Heart left ventricle (tissue), 16 donors: Measurements from ENCODE around the gene SNRPB. TPM values are rescaled to one million over a fixed set of nuclear protein-coding genes. Genes with fewer than 3 reads are reported as not detected.

Experiments used
- ATAC-seq, 4 donors: fragments of 200-7000 bp; cut with Tn5 transposase; one replicate each; pipeline ENCODE4 v1.9.1; 2020 to 2022; ENCODE audit warnings: moderate library complexity in 4 of 4, mild to moderate bottlenecking in 3 of 4, moderate number of reproducible peaks in 1 of 4
- DNase-seq, 5 donors: peaks; one replicate each; pipeline ENCODE4 v3.0.0-alpha.2; 2020
- H3K27ac ChIP-seq, 12 donors: fragments of 200-600 bp; sonication (generic) in 4 of 12; one replicate each; pipeline versions ENCODE4 v1.5.0 to v1.8.0; 2016 to 2022; ENCODE audit warnings: mild to moderate bottlenecking in 2 of 12
- H3K27me3 ChIP-seq, 9 donors: fragments of 200-600 bp; sonication (generic) in 2 of 9; one replicate each; pipeline versions ENCODE4 v1.5.1 to v1.8.0; 2016 to 2022; ENCODE audit warnings: mild to moderate bottlenecking in 3 of 9
- H3K36me3 ChIP-seq, 9 donors: fragments of 200-600 bp; sonication (generic) in 2 of 9; one replicate each; pipeline versions ENCODE4 v1.5.0 to v1.8.0; 2018 to 2022; ENCODE audit warnings: mild to moderate bottlenecking in 2 of 9
- H3K4me1 ChIP-seq, 12 donors: fragments of 200-600 bp; sonication (generic) in 4 of 12; one replicate each; pipeline versions ENCODE4 v1.5.0 to v1.8.0; 2016 to 2022; ENCODE audit warnings: mild to moderate bottlenecking in 3 of 12
- H3K4me3 ChIP-seq, 12 donors: fragments of 200-600 bp; sonication (generic) in 4 of 12; one replicate each; pipeline versions ENCODE4 v1.5.0 to v1.8.0; 2017 to 2022; ENCODE audit warnings: mild to moderate bottlenecking in 9 of 12, moderate library complexity in 4 of 12
- H3K9me3 ChIP-seq, 12 donors: fragments of 200-600 bp; sonication (generic) in 4 of 12; one replicate each; pipeline versions ENCODE4 v1.5.0 to v1.8.0; 2016 to 2022; ENCODE audit warnings: mild to moderate bottlenecking in 1 of 12
- POLR2A ChIP-seq, 2 donors: fragments of 450-650 bp; IDR thresholded peaks; one replicate each; pipeline ENCODE4 v1.6.1; 2017; ENCODE audit warnings: antibody characterized with exemption in 2 of 2, mild to moderate bottlenecking in 2 of 2, moderate library complexity in 2 of 2
- WGBS, 4 donors: extraction: QIAGEN DNeasy Blood & Tissue Kit in 2 of 4; methylation state at CpG; one replicate each; pipeline versions ENCODE4 v1.1.5 to v1.1.7; 2013 to 2018; 5-methylcytosine and 5-hydroxymethylcytosine counted together
- intact Hi-C, 10 donors: fragments of 100-400 bp; cut with DNase I; formaldehyde crosslinking; loops; one replicate each; pipeline versions ENCODE4 v1.11.1 to v1.14.2; 2022
- polyA plus RNA-seq, 2 donors: library from polyadenylated mRNA; stranded (reverse); fragments of 200-250 nt; gene quantifications; one replicate each; pipeline ENCODE4 v1.2.3, GENCODE V29; 2013
- total RNA-seq, 9 donors: library from RNA; depleted of rRNA in 2 of 9; stranded (reverse); fragments of >200 nt in 2 of 9; fragmentation: NEBNext Ultra II Directional in 3 of 9; extraction: Animal tissue kit (Norgen Biotek cat#: 25700) in 3 of 9; gene quantifications; one replicate each; pipeline versions ENCODE4 v1.1.0 to v1.2.4, GENCODE V29; 2016 to 2023
- TF ChIP-seq, protein P1 (sequence below), 12 donors: fragments of 200-600 bp; sonication (generic) in 4 of 12; IDR thresholded peaks; one replicate each; pipeline versions ENCODE4 v1.5.0 to v1.8.0; 2018 to 2022; ENCODE audit warnings: antibody characterized with exemption in 12 of 12, mild to moderate bottlenecking in 5 of 12
- donor health status: ischemic (EF 13 %, LVEDD 7.1; RV severe dilation, severe dysfunction).
- donor health status: healthy with polysubstance abuse.
- donor health status: DM: no; HTN: yes; CAD: no.
- donor health status: DM: no; HTN: no; CAD: no.
- donor health status: ischemic (EF 25% LVEDD 6.9; RV normal size, moderate dysfunction).
- donor health status: ischemic (EF 25% LVEDD 5.7; RV mildly dilated, moderate dysfunction).
- donor health status: healthy.
- donor health status: DM: yes; HTN: yes; CAD: no.
- donor health status: ischemic (EF 35%, LVEDD 5.7; RV mildly dilated, moderate dysfunction).
- donor health status: nonischemic (EF 11% LVEDD 7.7; RV severe dilation, severe dysfunction).
- donor health status: DM: yes; HTN: yes; CAD: no.
- donor health status: PGD.
- donor health status: ischemic (EF 29% LVEDD 5.4; RV normal size, mild dysfunction).
- donor health status: nonischemic (EF 23%, LVEDD 6.1; RV moderate dilation, normal function).

SNRPB gene
- total and polyA plus RNA-seq, 11 donors, result 36.8 to 290 (median 77.4) TPM

DNA sequence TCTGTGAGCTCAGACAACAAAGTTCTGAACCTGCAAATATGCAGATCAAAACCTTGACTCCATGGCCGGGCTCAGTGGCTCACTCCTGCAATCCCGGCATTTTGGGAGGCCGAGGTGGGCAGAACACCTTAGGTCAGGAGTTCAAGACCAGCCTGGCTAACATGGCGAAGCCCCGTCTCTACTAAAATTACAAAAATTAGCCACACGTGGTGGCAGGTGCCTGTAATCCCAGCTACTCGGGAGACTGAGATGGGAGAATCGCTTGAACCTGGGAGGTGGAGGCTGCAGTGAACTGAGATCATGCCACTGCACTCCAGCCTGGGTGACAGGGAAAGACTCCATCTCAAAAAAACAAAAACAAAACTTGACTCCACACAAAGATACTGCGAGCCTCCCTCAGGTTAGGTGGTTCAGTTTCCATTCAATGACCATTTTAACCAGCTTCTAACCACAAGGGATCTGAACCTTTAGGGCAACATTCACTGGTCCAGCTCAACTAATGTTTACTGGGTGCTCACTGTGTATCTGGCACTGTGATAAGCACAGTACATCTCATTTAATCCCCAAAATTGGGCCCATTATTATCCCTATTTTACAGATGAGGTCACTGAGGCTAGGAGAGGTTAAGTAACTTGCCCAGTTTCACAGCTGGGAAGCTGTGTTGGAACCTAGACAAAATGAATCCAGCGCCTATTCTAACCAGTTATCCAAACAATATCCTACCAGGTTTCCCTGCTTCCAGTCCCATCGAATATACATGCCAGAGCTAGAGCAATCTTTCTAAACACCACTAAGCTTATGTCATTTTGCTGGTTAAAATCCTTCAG lies 1.8 kb downstream of the SNRPB start:
- Histone ChIP-seq H3K27ac (no peak overlapping the region), H3K27me3 (no peaks in the 10 kb centered on the region), H3K36me3 (peaks cover 3 to 52% (median 41%) of the 10 kb centered on the region in 9 donors), H3K9me3 (no peaks in the 10 kb centered on the region), H3K4me3 (peak overlapping the region in 9 of 12 donors; percentile 72 to 94 (median 77)), H3K4me1 (peaks cover 0 to 35% (median 16%) of the 10 kb centered on the region in 12 donors)
- TF ChIP-seq, protein P1, sequence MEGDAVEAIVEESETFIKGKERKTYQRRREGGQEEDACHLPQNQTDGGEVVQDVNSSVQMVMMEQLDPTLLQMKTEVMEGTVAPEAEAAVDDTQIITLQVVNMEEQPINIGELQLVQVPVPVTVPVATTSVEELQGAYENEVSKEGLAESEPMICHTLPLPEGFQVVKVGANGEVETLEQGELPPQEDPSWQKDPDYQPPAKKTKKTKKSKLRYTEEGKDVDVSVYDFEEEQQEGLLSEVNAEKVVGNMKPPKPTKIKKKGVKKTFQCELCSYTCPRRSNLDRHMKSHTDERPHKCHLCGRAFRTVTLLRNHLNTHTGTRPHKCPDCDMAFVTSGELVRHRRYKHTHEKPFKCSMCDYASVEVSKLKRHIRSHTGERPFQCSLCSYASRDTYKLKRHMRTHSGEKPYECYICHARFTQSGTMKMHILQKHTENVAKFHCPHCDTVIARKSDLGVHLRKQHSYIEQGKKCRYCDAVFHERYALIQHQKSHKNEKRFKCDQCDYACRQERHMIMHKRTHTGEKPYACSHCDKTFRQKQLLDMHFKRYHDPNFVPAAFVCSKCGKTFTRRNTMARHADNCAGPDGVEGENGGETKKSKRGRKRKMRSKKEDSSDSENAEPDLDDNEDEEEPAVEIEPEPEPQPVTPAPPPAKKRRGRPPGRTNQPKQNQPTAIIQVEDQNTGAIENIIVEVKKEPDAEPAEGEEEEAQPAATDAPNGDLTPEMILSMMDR (IDR thresholded peaks at IDR 0.05), result no peak
- no peak for TF ChIP-seq POLR2A (IDR thresholded peaks at IDR 0.05)
- ATAC-seq (no peak), DNase-seq (no peak)
- intact Hi-C loops, result loop anchor here in 1 of 10 donors (10.0 kb wide), 1 partner anchor 374 kb away; no protein-coding TSS in a partner anchor
- 77 to 83% (median 80%) methylated on average over 11 of the region's 11 CpGs for WGBS, 4 donors

DNA sequence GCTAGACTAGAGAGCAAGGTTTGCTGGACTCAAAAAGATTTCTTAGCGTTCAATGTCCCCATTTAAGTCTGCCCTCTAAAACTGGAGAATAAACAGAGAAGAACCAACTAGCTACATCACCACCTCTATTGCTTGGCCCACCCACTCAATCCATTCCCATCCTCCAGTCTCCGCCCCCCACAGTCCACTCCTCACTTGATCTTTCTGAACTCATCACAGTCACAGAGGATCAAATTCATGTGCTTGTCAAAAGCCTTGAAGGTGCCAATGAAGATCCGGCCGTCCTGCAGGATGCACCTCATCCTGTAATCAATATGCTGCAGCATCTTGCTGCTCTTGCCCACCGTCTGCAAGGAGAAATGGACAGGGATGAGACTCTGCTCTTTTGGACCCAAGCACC lies 3.2 kb downstream of the SNRPB start:
- TF ChIP-seq, protein P1 (IDR thresholded peaks at IDR 0.05), result no peak
- TF ChIP-seq POLR2A (IDR thresholded peaks at IDR 0.05), result no peak
- Histone ChIP-seq H3K36me3 (peaks cover 4 to 66% (median 55%) of the 10 kb centered on the region in 9 donors), H3K27ac (no peak overlapping the region), H3K4me3 (no peak overlapping the region), H3K4me1 (peaks cover 0 to 35% (median 16%) of the 10 kb centered on the region in 12 donors), H3K27me3 (no peaks in the 10 kb centered on the region), H3K9me3 (no peaks in the 10 kb centered on the region)
- no peak for ATAC-seq
- intact Hi-C loops, result loop anchor here in 1 of 10 donors (10.0 kb wide), 1 partner anchor 373 kb away; no protein-coding TSS in a partner anchor
- no peak for DNase-seq
- WGBS, 4 donors, result 75 to 88% (median 82%) methylated on average over 5 of the region's 5 CpGs

DNA sequence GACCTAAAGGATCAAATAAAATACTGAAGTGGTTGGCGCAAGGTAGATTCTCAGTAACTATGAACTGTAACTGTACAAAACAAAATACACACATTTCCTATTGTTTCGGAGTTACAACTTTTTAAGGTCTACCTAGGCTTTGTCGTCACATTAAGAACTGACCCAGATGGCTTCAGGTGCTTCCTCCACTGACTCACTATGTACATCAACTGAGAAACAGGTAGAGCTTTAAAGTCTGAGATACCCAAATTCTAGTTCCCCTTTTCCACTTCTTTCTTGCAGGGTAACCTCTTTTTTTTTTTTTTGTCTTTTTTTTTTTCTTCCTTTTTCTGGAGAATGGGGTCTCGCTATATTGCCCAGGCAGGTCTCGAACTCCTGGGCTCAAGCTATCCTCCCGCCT lies 5.5 kb downstream of the SNRPB start:
- Histone ChIP-seq H3K4me3 (no peak overlapping the region), H3K27ac (no peak overlapping the region), H3K4me1 (peaks cover 0 to 29% (median 16%) of the 10 kb centered on the region in 12 donors), H3K9me3 (no peaks in the 10 kb centered on the region), H3K36me3 (peaks cover 8 to 89% (median 78%) of the 10 kb centered on the region in 9 donors), H3K27me3 (no peaks in the 10 kb centered on the region)
- 92 to 98% (median 96%) methylated on average over 6 of the region's 6 CpGs for WGBS, 4 donors
- DNase-seq (no peak), ATAC-seq (no peak)
- TF ChIP-seq, protein P1 (IDR thresholded peaks at IDR 0.05), result no peak
- TF ChIP-seq POLR2A (IDR thresholded peaks at IDR 0.05), result no peak
- intact Hi-C loops, result loop anchor here in 1 of 10 donors (10.0 kb wide), 1 partner anchor 370 kb away; no protein-coding TSS in a partner anchor

DNA sequence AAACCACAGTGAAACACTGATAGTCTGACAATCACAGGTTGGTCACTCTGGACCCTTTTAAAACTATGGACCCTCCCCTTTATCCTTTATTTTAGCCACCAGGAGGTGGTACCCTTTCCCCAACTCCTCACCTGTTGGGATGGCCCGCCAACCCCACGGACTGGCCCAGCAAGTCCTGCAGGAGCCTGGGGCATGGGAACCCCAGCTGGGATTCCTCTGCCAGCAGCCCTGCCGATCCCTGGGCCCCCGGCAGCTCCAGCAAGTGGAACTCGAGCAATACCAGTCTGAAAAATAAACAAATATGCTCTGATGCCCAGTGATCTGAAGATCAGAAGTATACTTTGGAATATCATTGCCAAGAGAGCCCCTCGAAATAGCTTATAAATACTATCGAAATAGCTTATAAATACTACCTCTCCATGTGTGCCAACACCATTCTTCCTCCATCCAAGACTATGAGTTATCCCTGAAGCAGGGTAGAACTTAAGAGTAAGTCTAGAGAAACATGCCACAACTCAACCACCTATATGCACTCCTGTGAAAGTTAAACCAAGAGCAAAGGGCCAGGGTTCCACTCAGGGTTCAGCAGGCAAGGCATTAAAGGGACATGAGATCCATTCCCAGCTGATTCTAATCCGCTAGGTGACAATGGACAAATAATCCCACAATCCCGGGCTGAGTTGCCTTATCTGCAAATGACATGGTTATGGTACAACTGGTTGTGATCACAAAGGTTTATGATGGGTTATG lies 6.8 kb downstream of the SNRPB start:
- no peaks in the 10 kb centered on the region for H3K9me3 ChIP-seq
- peaks cover 0 to 17% (median 6%) of the 10 kb centered on the region in 12 donors for H3K4me1 ChIP-seq
- ATAC-seq (no peak), DNase-seq (no peak)
- intact Hi-C loops, result loop anchor here in 1 of 10 donors (10.0 kb wide), 1 partner anchor 369 kb away; no protein-coding TSS in a partner anchor
- WGBS, 4 donors, result 90 to 93% (median 91%) methylated on average over 9 of the region's 9 CpGs
- H3K27ac ChIP-seq, result no peak overlapping the region
- no peak overlapping the region for H3K4me3 ChIP-seq
- H3K27me3 ChIP-seq, result no peaks in the 10 kb centered on the region
- TF ChIP-seq, protein P1 (IDR thresholded peaks at IDR 0.05), result no peak
- no peak for TF ChIP-seq POLR2A (IDR thresholded peaks at IDR 0.05)
- peaks cover 8 to 99% (median 91%) of the 10 kb centered on the region in 9 donors for H3K36me3 ChIP-seq
